IMR-90 (cell line): ENCODE results near the gene SMAP1. TPM values are rescaled to one million over a fixed set of nuclear protein-coding genes. Genes with fewer than 3 reads are reported as not detected.

Source experiments
- ATAC-seq: fragments of 200-7000 bp; cut with Tn5 transposase; 2 replicates; pipeline ENCODE4 v1.9.1; 2020; ENCODE audit warnings: low read depth, mild to moderate bottlenecking, moderate library complexity
- BruUV-seq: library from RNA; stranded (reverse); fragments of 400-500 nt; replicated peaks from 2 replicates; lab custom pipeline; 2021; lab: Mats Ljungman, UMichigan
- CTCF ChIA-PET: fragments of 300-600 bp; formaldehyde crosslinking; extraction: SDS; loops from one replicate; lab custom pipeline; 2021; ENCODE audit warnings: antibody characterized with exemption; lab: Yijun Ruan, JAX
- POLR2A ChIA-PET: fragments of 300-600 bp; sonication (Branson Sonifier 250); formaldehyde crosslinking; loops from one replicate; lab custom pipeline; 2022; ENCODE audit warnings: antibody characterized with exemption; ENCODE audit not compliant: unreplicated experiment; lab: Charles Lee
- DNase-seq: peaks from one replicate; pipeline ENCODE4 v3.0.0; 2013
- H2AFZ ChIP-seq: replicated peaks from 2 replicates; pipeline ENCODE3; 2013; ENCODE audit warnings: low read length, mild to moderate bottlenecking; ENCODE audit not compliant: poor library complexity
- H2AK5ac ChIP-seq: 2 replicates; pipeline ENCODE4 v1.6.1; 2013; ENCODE audit warnings: low read depth, low read length, inconsistent platforms
- H2AK9ac ChIP-seq: replicated peaks from 2 replicates; pipeline ENCODE3; 2013; ENCODE audit warnings: mild to moderate bottlenecking, low read depth, low read length, moderate library complexity; ENCODE audit not compliant: poor library complexity
- H2BK120ac ChIP-seq: 2 replicates; pipeline ENCODE4 v1.6.1; 2013; ENCODE audit warnings: low read depth, low read length, inconsistent platforms
- H2BK15ac ChIP-seq: 3 replicates; pipeline ENCODE4 v1.6.1; 2013; ENCODE audit warnings: low read depth, low read length, inconsistent platforms
- H2BK20ac ChIP-seq: 2 replicates; pipeline ENCODE4 v1.6.1; 2013; ENCODE audit warnings: low read depth, mild to moderate bottlenecking, inconsistent platforms, low read length, moderate library complexity
- H2BK5ac ChIP-seq: 2 replicates; pipeline ENCODE4 v1.6.1; 2013; ENCODE audit warnings: mild to moderate bottlenecking, low read depth, low read length, inconsistent platforms; ENCODE audit not compliant: poor library complexity, severe bottlenecking
- H3K14ac ChIP-seq: replicated peaks from 2 replicates; pipeline ENCODE4 v1.6.1; 2013; ENCODE audit warnings: low read depth, low read length, inconsistent platforms
- H3K18ac ChIP-seq: 2 replicates; pipeline ENCODE4 v1.6.1; 2013; ENCODE audit warnings: low read depth, low read length, control low read depth
- H3K23ac ChIP-seq: 2 replicates; pipeline ENCODE4 v1.6.1; 2013; ENCODE audit warnings: low read depth, low read length, inconsistent platforms
- H3K27ac ChIP-seq: 2 replicates; pipeline ENCODE4 v1.5.1; 2013; ENCODE audit warnings: mild to moderate bottlenecking, control low read depth, low read length; ENCODE audit not compliant: insufficient read depth
- H3K27me3 ChIP-seq: 2 replicates; pipeline ENCODE4 v1.6.1; 2013; ENCODE audit warnings: low read length; ENCODE audit not compliant: control insufficient read depth, insufficient read depth
- H3K36me3 ChIP-seq: 2 replicates; pipeline ENCODE4 v1.6.1; 2013; ENCODE audit warnings: low read length, mixed read lengths; ENCODE audit not compliant: control insufficient read depth, insufficient read depth
- H3K4ac ChIP-seq: 2 replicates; pipeline ENCODE4 v1.6.1; 2013; ENCODE audit warnings: low read depth, low read length, inconsistent platforms
- H3K4me1 ChIP-seq: 2 replicates; pipeline ENCODE4 v1.6.1; 2013; ENCODE audit warnings: low read length, mixed read lengths; ENCODE audit not compliant: control insufficient read depth, insufficient read depth
- H3K4me2 ChIP-seq: 2 replicates; pipeline ENCODE4 v1.6.1; 2013; ENCODE audit warnings: low read depth, mild to moderate bottlenecking, control low read depth, low read length, moderate library complexity
- H3K4me3 ChIP-seq: 2 replicates; pipeline ENCODE4 v1.5.1; 2013; ENCODE audit warnings: low read depth, mild to moderate bottlenecking, control low read depth, low read length, moderate library complexity; ENCODE audit not compliant: insufficient read depth
- H3K56ac ChIP-seq: 2 replicates; pipeline ENCODE4 v1.6.1; 2013; ENCODE audit warnings: low read length, inconsistent platforms; ENCODE audit not compliant: insufficient read depth; ENCODE audit errors: extremely low read depth
- H3K79me1 ChIP-seq, 2 experiments: 2 replicates each; pipeline ENCODE4 v1.6.1; 2013; ENCODE audit warnings: low read length in 2 of 2, inconsistent platforms in 1 of 2, low read depth in 1 of 2
- H3K9ac ChIP-seq: 2 replicates; pipeline ENCODE4 v1.6.1; 2013; ENCODE audit warnings: low read depth, low read length, control low read depth
- H3K9me1 ChIP-seq: 2 replicates; pipeline ENCODE4 v1.6.1; 2013; ENCODE audit warnings: low read length, inconsistent platforms; ENCODE audit not compliant: insufficient read depth
- H3K9me3 ChIP-seq: 2 replicates; pipeline ENCODE4 v1.6.1; 2013; ENCODE audit warnings: low read length; ENCODE audit not compliant: control insufficient read depth, insufficient read depth
- H4K20me1 ChIP-seq: 2 replicates; pipeline ENCODE4 v1.6.1; 2013; ENCODE audit warnings: low read length, inconsistent platforms; ENCODE audit not compliant: insufficient read depth
- H4K5ac ChIP-seq: 2 replicates; pipeline ENCODE4 v1.6.1; 2013; ENCODE audit warnings: mild to moderate bottlenecking, low read depth, low read length, control low read depth
- H4K8ac ChIP-seq, 2 experiments: 2 replicates each; pipeline ENCODE4 v1.6.1; 2013; ENCODE audit warnings: low read depth in 2 of 2, low read length in 2 of 2, control low read depth in 1 of 2, inconsistent platforms in 1 of 2
- H4K91ac ChIP-seq: 2 replicates; pipeline ENCODE4 v1.6.1; 2013; ENCODE audit warnings: low read depth, low read length, inconsistent platforms; ENCODE audit not compliant: insufficient read depth
- BHLHE40 ChIP-seq: fragments of 150-350 bp; IDR thresholded peaks from 2 replicates; pipeline ENCODE4 v1.6.1; 2016; ENCODE audit warnings: mild to moderate bottlenecking, low read depth, low read length
- CEBPB ChIP-seq: IDR thresholded peaks from 2 replicates; pipeline ENCODE4 v1.6.1; 2012; ENCODE audit warnings: low read depth, low read length, improper control_type of control experiment
- CHD1 ChIP-seq: IDR thresholded peaks from 2 replicates; pipeline ENCODE4 v1.6.1; 2012; ENCODE audit warnings: low read depth, low read length, improper control_type of control experiment
- CTCF ChIP-seq: conservative IDR thresholded peaks from 2 replicates; pipeline ENCODE4 v1.5.1; 2012; ENCODE audit warnings: mild to moderate bottlenecking, low read depth, low read length, improper control_type of control experiment
- FOS ChIP-seq: fragments of 150-350 bp; IDR thresholded peaks from 2 replicates; pipeline ENCODE4 v1.6.1; 2016; ENCODE audit warnings: low read depth, low read length
- MAFK ChIP-seq: IDR thresholded peaks from 2 replicates; pipeline ENCODE4 v1.6.1; 2012; ENCODE audit warnings: low read depth, low read length, improper control_type of control experiment
- MAZ ChIP-seq: IDR thresholded peaks from 2 replicates; pipeline ENCODE4 v1.6.1; 2012; ENCODE audit warnings: low read depth, mild to moderate bottlenecking, low read length, improper control_type of control experiment, moderate library complexity, borderline replicate concordance
- MXI1 ChIP-seq: IDR thresholded peaks from 2 replicates; pipeline ENCODE4 v1.6.1; 2012; ENCODE audit warnings: low read depth, mild to moderate bottlenecking, low read length, moderate library complexity, borderline replicate concordance
- NFE2L2 ChIP-seq: fragments of 150-350 bp; IDR thresholded peaks from 2 replicates; pipeline ENCODE4 v1.6.1; 2016; ENCODE audit warnings: low read depth, mild to moderate bottlenecking, low read length
- POLR2A ChIP-seq: IDR thresholded peaks from 2 replicates; pipeline ENCODE4 v1.6.1; 2012; ENCODE audit warnings: mild to moderate bottlenecking, low read depth, low read length
- RAD21 ChIP-seq: IDR thresholded peaks from 2 replicates; pipeline ENCODE4 v1.6.1; 2012; ENCODE audit warnings: low read length, improper control_type of control experiment
- RCOR1 ChIP-seq: IDR thresholded peaks from 2 replicates; pipeline ENCODE4 v1.6.1; 2012; ENCODE audit warnings: mild to moderate bottlenecking, low read length, improper control_type of control experiment; ENCODE audit not compliant: insufficient replicate concordance
- RFX5 ChIP-seq: IDR thresholded peaks from 2 replicates; pipeline ENCODE4 v1.8.0; 2012; ENCODE audit warnings: low read depth, mild to moderate bottlenecking, low read length, moderate library complexity
- USF2 ChIP-seq: fragments of 150-350 bp; IDR thresholded peaks from 2 replicates; pipeline ENCODE4 v1.6.1; 2017; ENCODE audit warnings: mild to moderate bottlenecking, antibody characterized with exemption, low read length, low read depth
- WGBS, 2 experiments: methylation state at CpG; one replicate each; pipeline versions ENCODE4 v1.1.5 to v1.1.7; 2013; ENCODE audit warnings: missing lambda C conversion rate in 2 of 2; ENCODE audit not compliant: insufficient read length in 1 of 2; ENCODE audit errors: extremely low coverage in 2 of 2; 5-methylcytosine and 5-hydroxymethylcytosine counted together
- dilution Hi-C: fragments of 300-500 bp; cut with HindIII; formaldehyde crosslinking; loops from one replicate; pipeline ENCODE4 v1.14.3; 2018; ENCODE audit warnings: low sequenced_read_pairs; ENCODE audit not compliant: unreplicated experiment
- in situ Hi-C: fragments of 300-500 bp; cut with MboI; formaldehyde crosslinking; loops from 3 replicates; pipeline ENCODE4 v1.14.3; 2019; ENCODE audit warnings: low sequenced_read_pairs, inconsistent platforms, mixed read lengths
- intact Hi-C: fragments of 100-400 bp; cut with micrococcal nuclease; formaldehyde crosslinking; loops from 2 replicates; pipeline ENCODE4 v1.10.0; 2022
- polyA plus RNA-seq, 3 experiments: library from polyadenylated mRNA; depleted of rRNA; stranded (reverse); fragments of >200 nt; gene quantifications; 2 replicates each; pipeline ENCODE4 v1.2.3, GENCODE V29; 2012; ENCODE audit warnings: low replicate concordance in 1 of 3
- total RNA-seq: library from RNA; depleted of rRNA; stranded (reverse); fragments of >200 nt; gene quantifications from 2 replicates; pipeline ENCODE4 v1.2.3, GENCODE V29; 2012

SMAP1 gene
- total and polyA plus RNA-seq, 2 of the 4 experiments (the other 2 are of a cell fraction): 14.8 to 16.7 TPM

- Histone ChIP-seq H3K56ac (no peak overlapping the region), H2AK9ac (no peak overlapping the region), H4K5ac (no peak overlapping the region), H3K4me2 (no peak overlapping the region), H3K4me1 (no peaks in the 10 kb centered on the region), H3K4me3 (no peak overlapping the region), H3K14ac (no peak overlapping the region), H2AFZ (no peak overlapping the region), H3K9ac (no peak overlapping the region), H3K23ac (no peak overlapping the region), H2BK5ac (no peak overlapping the region), H4K91ac (no peak overlapping the region), H3K79me1 (peaks cover 0 to under 1% of the 10 kb centered on the region in 2 experiments; a peak in 2 of 4 replicates), H3K27me3 (no peaks in the 10 kb centered on the region), H2BK20ac (no peak overlapping the region), H3K9me1 (peaks cover under 1% of the 10 kb centered on the region; the same call in 1 of the 2 replicates), H2BK15ac (no peak overlapping the region), H4K20me1 (no peaks in the 10 kb centered on the region), H3K36me3 (no peaks in the 10 kb centered on the region; the same call in 1 of the 2 replicates), H3K18ac (no peak overlapping the region), H2AK5ac (no peak overlapping the region), H3K9me3 (no peaks in the 10 kb centered on the region), H3K4ac (no peak overlapping the region), H2BK120ac (no peak overlapping the region), H3K27ac (no peak overlapping the region), H4K8ac (no peak overlapping the region)
- TF ChIP-seq CHD1 (no peak), MXI1 (no peak), RFX5 (no peak), CEBPB (no peak), MAFK (no peak), CTCF (no peak), MAZ (no peak), RCOR1 (no peak), USF2 (no peak), BHLHE40 (no peak), FOS (no peak), RAD21 (no peak), NFE2L2 (no peak), POLR2A (no peak)
- no TSS peak for BruUV-seq
- ChIA-PET CTCF (no interaction called here), POLR2A (no interaction called here)
- intact Hi-C loops: no loop called here
- dilution Hi-C loops: no loop called here
- no peak for ATAC-seq
- DNase-seq: no peak
- WGBS, 2 experiments: no CpG with 5 or more reads among the region's 1 CpG
- in situ Hi-C loops: no loop called here
These were observed 67.3 kb downstream of the SMAP1 start for GRCh38 chr6:70734979-70735378.
